ENCODE results near the gene PTGES2.

The PTGES2 gene

DNA sequence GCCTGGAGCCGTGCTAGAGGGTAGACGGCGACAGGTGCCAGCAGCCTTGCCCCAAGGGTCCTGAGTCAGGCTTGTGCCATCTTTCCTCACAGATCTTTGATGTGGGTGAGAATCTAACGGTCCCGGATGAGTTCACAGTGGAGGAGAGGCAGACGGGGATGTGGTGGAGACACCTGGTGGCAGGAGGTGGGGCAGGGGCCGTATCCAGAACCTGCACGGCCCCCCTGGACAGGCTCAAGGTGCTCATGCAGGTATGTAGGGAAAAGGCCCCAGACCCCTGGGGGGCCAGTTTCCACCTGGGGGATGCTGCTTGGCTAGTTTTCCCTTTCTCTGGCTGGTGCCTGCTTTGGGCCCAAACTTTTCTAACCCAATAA lies 24.0 kb downstream of the PTGES2 start:
- DNase-seq (ENCODE audit: low read depth in 2 of 2): peak in 1 of 2 experiments; percentile 20

GRCh38 chr9:128102861-128103588 lies 24.5 kb downstream of the PTGES2 start:
- no peak for DNase-seq (ENCODE audit: low read depth in 2 of 2)

- DNase-seq (ENCODE audit: low read depth in 2 of 2): no peak
Observed at GRCh38 chr9:128102196-128102595, 25.3 kb downstream of the PTGES2 start.

- DNase-seq (ENCODE audit: low read depth in 2 of 2): no peak
Observed at GRCh38 chr9:128101690-128102089, 25.8 kb downstream of the PTGES2 start.

DNA sequence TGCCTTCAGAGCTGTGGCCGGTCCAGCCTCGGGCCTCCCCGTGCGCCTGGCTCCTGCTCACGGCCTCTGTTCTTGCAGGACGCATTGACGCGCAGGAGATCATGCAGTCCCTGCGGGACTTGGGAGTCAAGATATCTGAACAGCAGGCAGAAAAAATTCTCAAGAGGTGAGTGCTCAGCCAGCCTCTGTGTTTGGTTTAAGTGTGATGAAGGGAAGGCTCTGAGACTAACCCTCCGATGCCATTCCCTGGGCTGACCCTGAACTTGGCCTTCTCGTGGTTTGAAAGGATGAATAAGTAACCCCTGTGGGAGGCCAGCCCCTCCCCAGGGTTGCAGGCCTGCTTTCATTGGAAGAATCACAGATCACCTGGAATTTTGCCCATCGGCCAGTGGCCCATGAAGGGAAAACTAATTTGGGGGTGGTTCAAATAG lies 26.3 kb downstream of the PTGES2 start:
- DNase-seq (ENCODE audit: low read depth in 2 of 2): no peak

GRCh38 chr9:128100581-128100980 lies 26.9 kb downstream of the PTGES2 start:
- DNase-seq (ENCODE audit: low read depth in 2 of 2): no peak

- DNase-seq (ENCODE audit: low read depth in 2 of 2): no peak
Observed at GRCh38 chr9:128099932-128100491, 27.5 kb downstream of the PTGES2 start.

GRCh38 chr9:128099231-128099931 lies 28.1 kb downstream of the PTGES2 start:
- DNase-seq (ENCODE audit: low read depth in 2 of 2): no peak

GRCh38 chr9:128098297-128099230 lies 29.0 kb downstream of the PTGES2 start:
- DNase-seq (ENCODE audit: low read depth in 2 of 2): peak; percentile 42 to 55

DNA sequence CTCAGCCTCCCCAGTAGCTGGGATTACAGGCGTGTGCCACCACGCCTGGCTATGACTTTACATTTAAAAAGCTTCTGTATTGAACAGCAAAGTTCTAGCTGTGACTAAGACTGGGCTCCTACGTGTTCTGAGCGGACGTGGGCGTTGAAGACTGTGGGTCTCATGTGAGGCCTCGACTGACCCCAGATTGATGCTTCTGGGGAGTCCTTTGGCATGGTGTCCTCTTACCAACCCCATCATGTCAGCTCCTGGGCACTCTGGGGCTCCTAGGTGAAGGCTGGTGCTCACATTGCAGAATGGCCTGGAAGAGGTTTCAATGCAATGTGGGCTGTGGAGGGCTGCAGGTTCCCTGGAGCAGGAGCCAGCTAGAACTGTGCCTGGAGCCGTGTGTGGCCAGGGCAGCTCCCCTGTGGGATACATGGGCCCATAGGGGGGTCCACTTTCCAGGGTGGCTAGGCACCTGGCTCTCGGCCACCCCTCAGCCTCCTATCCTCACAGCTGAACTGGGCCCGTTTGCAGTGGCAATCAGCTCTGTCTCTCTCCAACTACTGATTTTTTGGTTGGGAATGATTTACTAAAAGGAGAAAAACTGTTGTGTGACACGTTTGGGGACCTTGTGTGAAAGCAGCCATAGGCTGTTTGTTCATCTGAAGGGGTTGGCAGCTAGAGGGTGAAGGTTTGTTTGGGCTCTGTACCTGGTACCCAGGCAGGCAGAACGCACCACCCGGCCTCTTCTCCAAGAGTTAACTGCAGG lies 29.8 kb downstream of the PTGES2 start:
- no peak for DNase-seq (ENCODE audit: low read depth in 2 of 2)

GRCh38 chr9:128096616-128097536 lies 30.7 kb downstream of the PTGES2 start:
- no peak for DNase-seq (ENCODE audit: low read depth in 2 of 2)

GRCh38 chr9:128094950-128095544 lies 32.5 kb downstream of the PTGES2 start:
- no peak for DNase-seq (ENCODE audit: low read depth in 2 of 2)

- peak; percentile 71 to 83 for DNase-seq (ENCODE audit: low read depth in 2 of 2)
Observed at GRCh38 chr9:128094166-128094949, 33.2 kb downstream of the PTGES2 start.

GRCh38 chr9:128093011-128093410 lies 34.5 kb downstream of the PTGES2 start:
- DNase-seq (ENCODE audit: low read depth in 2 of 2): no peak

DNA sequence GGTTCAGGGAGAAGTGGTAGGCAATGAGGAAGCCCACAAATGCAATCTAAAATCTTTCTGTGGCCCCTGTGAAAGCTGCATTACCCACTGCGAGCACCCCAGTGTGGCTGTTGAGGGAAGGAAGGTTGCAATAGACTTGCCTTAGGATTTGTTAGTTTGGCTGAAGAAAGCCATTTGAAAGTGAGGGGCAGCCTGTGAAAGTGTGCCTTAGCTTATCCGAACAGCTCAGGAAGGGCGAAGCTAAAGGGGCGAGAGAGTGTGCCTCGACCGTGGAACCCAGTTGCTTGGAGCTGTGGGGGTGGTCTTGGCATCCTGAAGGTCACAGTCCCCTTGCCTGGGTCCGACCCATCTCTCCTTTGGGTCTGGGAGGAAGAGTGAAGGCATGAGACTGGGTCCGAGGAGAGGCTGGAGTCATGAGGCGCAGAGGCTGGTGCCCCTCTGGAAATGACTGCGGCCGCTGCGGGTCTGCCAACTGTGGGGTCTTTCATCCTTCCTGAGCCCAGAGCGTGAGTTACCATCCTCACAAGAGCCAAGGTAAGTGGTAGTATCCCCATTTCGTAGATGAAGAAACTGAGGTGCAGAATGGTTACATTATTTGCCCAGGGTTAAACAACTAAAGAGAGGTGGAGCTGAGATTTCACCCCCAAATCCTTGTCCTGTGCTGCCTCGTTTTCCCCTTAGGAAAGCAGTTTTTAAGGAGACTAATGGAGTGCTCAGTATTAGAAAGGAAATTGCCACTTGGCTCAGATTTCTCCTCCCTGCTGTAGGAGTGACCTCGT lies 35.1 kb downstream of the PTGES2 start:
- no peak for DNase-seq (ENCODE audit: low read depth in 2 of 2)

DNA sequence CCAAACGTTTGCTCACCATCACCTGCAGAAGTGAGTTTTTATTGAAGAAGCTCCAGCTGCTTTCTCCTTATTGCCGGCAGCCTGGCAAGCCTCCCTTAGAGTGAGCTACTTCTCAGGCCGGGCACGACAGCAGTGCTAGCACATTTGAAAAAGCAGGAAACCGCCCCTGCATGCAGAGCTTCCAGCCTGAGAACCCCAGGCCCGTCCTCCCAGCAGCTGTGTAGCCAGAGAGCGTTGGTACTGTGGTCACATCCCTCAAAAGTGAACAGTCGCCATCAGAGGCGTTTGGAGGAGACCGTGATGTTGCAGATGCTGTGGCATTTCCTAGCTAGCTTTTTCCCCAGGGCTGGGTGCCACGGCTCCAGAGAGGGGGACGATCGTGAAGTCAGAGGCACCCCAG lies 36.0 kb downstream of the PTGES2 start:
- no peak for DNase-seq (ENCODE audit: low read depth in 2 of 2)

- no peak for DNase-seq (ENCODE audit: low read depth in 2 of 2)
Observed at GRCh38 chr9:128091144-128091543, 36.4 kb downstream of the PTGES2 start.

DNA sequence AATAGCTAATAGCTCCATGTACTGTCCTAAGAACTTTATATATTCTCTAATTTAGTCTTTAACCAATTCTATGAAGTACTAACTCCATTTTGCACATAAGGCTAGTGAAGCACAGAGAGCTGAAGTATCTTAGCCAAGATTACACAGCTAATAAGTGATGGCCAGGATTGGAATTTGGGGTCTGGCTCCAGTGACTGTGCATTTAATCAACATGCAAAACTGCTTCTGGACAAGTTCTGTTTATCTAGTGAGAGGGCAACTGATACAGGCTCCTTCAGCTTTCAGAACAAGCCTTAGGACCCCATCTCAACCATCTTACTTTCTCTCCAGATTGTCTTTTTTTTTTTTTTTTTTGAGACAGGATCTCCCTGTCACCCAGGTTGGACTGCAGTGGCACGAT lies 38.2 kb downstream of the PTGES2 start:
- DNase-seq (ENCODE audit: low read depth in 2 of 2): no peak
